Measurements from ENCODE around the gene ULK2. TPM values are rescaled to one million over a fixed set of nuclear protein-coding genes. Genes with fewer than 3 reads are reported as not detected.

Gene ULK2
- total RNA-seq (ENCODE audit: low replicate concordance), result 20.6 and 21.3 TPM in 2 replicates

- TF ChIP-seq EZH2 (IDR thresholded peaks at IDR 0.05) (peak; percentile 30), EZH2phosphoT487 (IDR thresholded peaks at IDR 0.05) (peak; percentile 16), CTCF (IDR thresholded peaks at IDR 0.05) (peak; percentile 25)
- Histone ChIP-seq H3K27me3 (peaks cover 24% of the 10 kb centered on the region), H3K4me1 (no peaks in the 10 kb centered on the region), H3F3A (ENCODE audit: low read depth) (peaks cover 28% of the 10 kb centered on the region), H3K4me3 (peak within 1 kb of the TSS; percentile 89), H3K36me3 (no peaks in the 10 kb centered on the region), H3K4me2 (peak within 1 kb of the TSS; percentile 98), H3K9ac (peak within 1 kb of the TSS; percentile 33), H3K9me3 (ENCODE audit: low read depth) (no peaks in the 10 kb centered on the region), H3K79me2 (ENCODE audit: low read depth) (no peaks in the 10 kb centered on the region), H4K20me1 (ENCODE audit: low read depth) (no peaks in the 10 kb centered on the region), H2AFZ (replicated peaks) (peak within 1 kb of the TSS; percentile 99), H3K27ac (no peak within 1 kb of the TSS)
- peaks cover 5% of the 10 kb centered on the region for H3K27me3 Mint-ChIP-seq (ENCODE audit: insufficient read depth, low read depth)
- peak; percentile 89 for DNase-seq (ENCODE audit: low spot score)
- peaks cover 2% of the 10 kb centered on the region for H3K9me3 Mint-ChIP-seq
- peak within 1 kb of the TSS; percentile 37 for H3K27ac Mint-ChIP-seq
- H3K36me3 Mint-ChIP-seq, result peaks cover 2% of the 10 kb centered on the region
- H3K4me3 Mint-ChIP-seq, result peak within 1 kb of the TSS; percentile 87
- peaks cover 13% of the 10 kb centered on the region for H3K4me1 Mint-ChIP-seq
Observed at GRCh38 chr17:19867329-19868078, at the start of gene ULK2. ULK2 (minus strand) TSS chr17:19867936; CDS start chr17:19867417, 519 bp downstream.

GRCh38 chr17:19915245-19915978, 47.7 kb upstream of the ULK2 start:
- no peak overlapping the region for H3K27ac ChIP-seq
- H3K4me2 ChIP-seq, result no peak overlapping the region
- peaks cover 31% of the 10 kb centered on the region for H3K36me3 Mint-ChIP-seq
- no peaks in the 10 kb centered on the region for H3K79me2 ChIP-seq (ENCODE audit: low read depth)
- TF ChIP-seq CTCF (IDR thresholded peaks at IDR 0.05) (no peak), EZH2 (IDR thresholded peaks at IDR 0.05) (no peak), EZH2phosphoT487 (IDR thresholded peaks at IDR 0.05) (no peak)
- peaks cover 8% of the 10 kb centered on the region for H3K36me3 ChIP-seq
- no peak overlapping the region for H3K9ac ChIP-seq
- no peak for DNase-seq (ENCODE audit: low spot score)
- H4K20me1 ChIP-seq (ENCODE audit: low read depth), result peaks cover 6% of the 10 kb centered on the region
- H3K9me3 ChIP-seq (ENCODE audit: low read depth), result no peaks in the 10 kb centered on the region
- H3K27ac Mint-ChIP-seq, result no peak overlapping the region
- peaks cover 5% of the 10 kb centered on the region for H3K4me1 ChIP-seq
- no peaks in the 10 kb centered on the region for H3F3A ChIP-seq (ENCODE audit: low read depth)
- no peaks in the 10 kb centered on the region for H3K27me3 Mint-ChIP-seq (ENCODE audit: insufficient read depth, low read depth)
- no peak overlapping the region for H2AFZ ChIP-seq (replicated peaks)
- H3K9me3 Mint-ChIP-seq, result no peaks in the 10 kb centered on the region
- H3K27me3 ChIP-seq, result no peaks in the 10 kb centered on the region
- H3K4me3 ChIP-seq, result no peak overlapping the region
- H3K4me3 Mint-ChIP-seq, result no peak overlapping the region
- H3K4me1 Mint-ChIP-seq, result peaks cover 4% of the 10 kb centered on the region

- H3K4me1 ChIP-seq, result peaks cover 5% of the 10 kb centered on the region
- no peak overlapping the region for H3K9ac ChIP-seq
- no peak overlapping the region for H3K27ac ChIP-seq
- H3K27ac Mint-ChIP-seq, result no peak overlapping the region
- H3K36me3 Mint-ChIP-seq, result peaks cover 40% of the 10 kb centered on the region
- H3K9me3 Mint-ChIP-seq, result no peaks in the 10 kb centered on the region
- no peaks in the 10 kb centered on the region for H3F3A ChIP-seq (ENCODE audit: low read depth)
- peaks cover 23% of the 10 kb centered on the region for H3K36me3 ChIP-seq
- H3K27me3 Mint-ChIP-seq (ENCODE audit: insufficient read depth, low read depth), result no peaks in the 10 kb centered on the region
- H3K4me2 ChIP-seq, result no peak overlapping the region
- peak; percentile 24 for DNase-seq (ENCODE audit: low spot score)
- no peak overlapping the region for H2AFZ ChIP-seq (replicated peaks)
- H3K9me3 ChIP-seq (ENCODE audit: low read depth), result no peaks in the 10 kb centered on the region
- H3K27me3 ChIP-seq, result no peaks in the 10 kb centered on the region
- no peaks in the 10 kb centered on the region for H3K79me2 ChIP-seq (ENCODE audit: low read depth)
- H3K4me3 ChIP-seq, result no peak overlapping the region
- TF ChIP-seq EZH2 (IDR thresholded peaks at IDR 0.05), result no peak
- no peak for TF ChIP-seq EZH2phosphoT487 (IDR thresholded peaks at IDR 0.05)
- TF ChIP-seq CTCF (IDR thresholded peaks at IDR 0.05), result no peak
- H3K4me1 Mint-ChIP-seq, result peaks cover 4% of the 10 kb centered on the region
- H4K20me1 ChIP-seq (ENCODE audit: low read depth), result peaks cover 6% of the 10 kb centered on the region
- no peak overlapping the region for H3K4me3 Mint-ChIP-seq
Observed at GRCh38 chr17:19911033-19911432, 43.3 kb upstream of the ULK2 start.

Data from neural progenitor cell (in vitro differentiated cells).